GM10847 (cell line): Measurements from ENCODE around the gene F11.

Experiments
- POLR2A ChIP-seq: IDR thresholded peaks from 2 replicates; pipeline ENCODE4 v1.6.1; 2011; ENCODE audit not compliant: insufficient read length; ENCODE audit errors: extremely low read depth

The F11 gene

DNA sequence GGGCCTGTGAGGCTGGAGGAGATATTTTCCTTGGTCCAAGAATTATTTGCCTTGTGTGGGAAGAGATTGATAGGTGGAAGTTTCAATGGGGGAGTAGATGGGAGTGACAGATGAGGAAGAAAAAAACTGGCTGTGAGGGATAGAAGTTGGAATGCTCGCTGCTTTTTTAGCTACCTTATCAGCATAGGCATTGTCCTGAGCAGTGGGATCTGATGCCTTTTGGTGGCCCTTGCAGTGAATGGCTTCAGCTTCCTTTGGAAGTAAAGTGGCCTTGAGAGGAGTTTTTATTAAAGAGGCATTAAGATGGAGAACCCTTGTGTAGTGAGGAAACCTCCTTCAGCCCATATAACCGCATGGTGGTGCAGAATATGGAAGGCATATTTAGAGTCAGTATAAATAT lies 22.7 kb upstream of the F11 start:
- TF ChIP-seq POLR2A, result no peak

DNA sequence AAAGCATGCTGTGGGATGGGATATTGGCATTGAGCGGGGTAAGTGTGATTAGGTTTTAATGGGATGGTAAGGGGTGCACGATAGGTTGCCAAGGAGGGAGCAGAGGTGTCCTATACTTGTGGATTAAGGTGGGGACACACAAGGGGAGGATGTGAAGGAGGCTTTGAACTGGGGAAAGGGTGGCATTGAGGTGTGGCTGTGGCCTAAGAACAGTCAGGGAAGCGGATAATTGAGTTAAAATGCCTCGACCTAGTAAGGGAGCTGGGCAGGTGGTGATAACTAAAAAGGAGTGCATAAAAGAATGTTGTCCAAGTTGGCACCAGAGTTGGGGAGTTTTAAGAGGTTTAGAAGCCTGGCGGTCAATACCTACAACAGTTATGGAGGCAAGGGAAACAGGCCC lies 21.2 kb upstream of the F11 start:
- no peak for TF ChIP-seq POLR2A

DNA sequence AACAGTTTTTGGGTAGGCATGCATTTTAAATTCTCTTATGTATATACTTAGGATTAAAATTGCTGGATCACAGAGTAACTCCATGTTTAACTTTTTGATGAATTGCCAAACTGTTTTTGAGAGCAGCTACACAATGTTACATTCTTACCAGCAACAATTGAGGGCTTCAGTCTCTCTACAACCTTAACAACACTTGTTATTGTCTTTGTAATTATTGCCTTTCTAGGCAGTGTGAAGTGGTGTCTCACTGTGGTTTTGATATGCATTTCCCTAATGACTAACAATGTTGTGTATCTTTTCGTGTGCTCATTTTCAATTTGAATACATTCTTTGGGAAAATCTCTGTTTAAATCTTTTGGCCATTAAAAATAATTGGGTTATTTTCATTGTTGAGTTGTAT lies 17.3 kb upstream of the F11 start:
- TF ChIP-seq POLR2A, result no peak

DNA sequence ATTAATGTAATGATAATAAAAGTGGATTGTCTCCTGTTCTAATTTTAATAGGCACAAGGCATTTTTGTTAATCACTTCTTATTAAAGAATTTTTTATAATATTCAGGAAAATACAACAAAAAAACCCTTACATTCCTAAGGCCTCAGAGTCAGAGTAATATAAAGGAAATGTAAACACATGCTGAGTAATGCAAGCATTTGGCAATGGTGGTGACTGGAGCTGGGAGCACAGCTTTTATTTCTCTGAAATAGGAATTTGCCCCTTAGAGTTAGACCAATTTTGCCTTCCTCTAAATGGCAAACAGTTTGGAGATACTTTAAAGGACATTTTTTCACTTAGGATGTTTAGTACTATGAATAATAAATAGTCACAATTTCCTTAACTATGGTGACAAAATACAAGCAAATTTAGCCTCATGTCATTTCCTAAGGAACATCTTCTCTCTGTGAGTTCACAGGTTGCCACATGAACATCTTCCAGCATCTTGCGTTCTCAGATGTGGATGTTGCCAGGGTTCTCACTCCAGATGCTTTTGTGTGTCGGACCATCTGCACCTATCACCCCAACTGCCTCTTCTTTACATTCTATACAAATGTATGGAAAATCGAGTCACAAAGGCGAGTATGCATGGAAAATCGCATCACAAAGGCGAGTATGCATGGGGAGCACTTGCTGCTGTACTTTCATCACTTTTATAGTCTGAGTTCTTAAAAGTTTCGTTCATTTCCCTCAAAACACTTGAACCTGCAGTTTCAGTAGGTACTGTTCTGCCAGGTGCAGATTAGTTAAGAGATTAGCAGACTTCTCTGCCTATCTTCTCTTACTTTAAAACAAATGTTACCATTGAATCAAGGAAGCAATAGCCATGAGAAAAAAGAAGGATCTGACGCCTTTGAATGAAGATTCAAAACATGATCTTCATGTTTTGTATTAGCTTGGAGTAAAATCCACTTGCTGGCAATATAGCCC lies 15.9 kb upstream of the F11 start:
- no peak for TF ChIP-seq POLR2A

DNA sequence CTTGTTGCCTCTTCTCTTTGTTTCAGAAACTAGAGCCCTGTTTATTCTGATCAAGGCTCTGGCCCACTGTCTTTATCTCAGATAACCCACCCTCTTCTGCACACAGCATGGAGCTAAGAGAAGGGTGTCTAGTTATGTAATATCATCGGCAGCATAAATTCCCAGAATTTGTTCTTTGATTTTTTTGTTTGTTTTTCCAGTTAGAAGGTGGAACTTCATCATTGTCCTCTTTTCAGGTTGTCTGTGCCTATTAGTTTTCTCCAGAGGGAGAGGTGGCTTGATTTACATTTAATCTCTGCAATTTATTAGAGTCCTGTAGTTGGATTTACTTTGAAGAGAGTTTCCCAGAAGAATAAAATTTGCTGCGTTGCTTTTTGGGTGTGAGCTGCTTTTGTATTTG lies 15.2 kb upstream of the F11 start:
- TF ChIP-seq POLR2A, result no peak

DNA sequence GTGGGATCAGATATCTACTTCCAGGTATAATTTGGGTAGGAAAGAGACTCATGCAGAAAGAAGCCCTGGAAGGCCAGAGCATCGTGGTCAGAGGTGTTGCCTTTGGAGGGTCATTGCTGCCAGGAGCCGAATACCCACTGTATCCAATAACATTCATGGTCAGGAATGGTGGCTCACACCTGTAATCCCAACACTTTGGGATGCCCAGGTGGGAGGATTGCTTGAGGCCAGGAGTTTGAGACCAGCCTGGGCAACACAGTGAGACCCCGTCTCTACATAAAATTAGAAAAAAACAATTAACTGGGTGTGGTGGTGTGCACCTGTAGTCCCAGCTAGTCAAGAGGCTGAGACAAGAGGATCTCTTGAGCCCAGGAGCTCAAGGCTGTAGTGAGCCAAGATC lies 10.9 kb upstream of the F11 start:
- no peak for TF ChIP-seq POLR2A

DNA sequence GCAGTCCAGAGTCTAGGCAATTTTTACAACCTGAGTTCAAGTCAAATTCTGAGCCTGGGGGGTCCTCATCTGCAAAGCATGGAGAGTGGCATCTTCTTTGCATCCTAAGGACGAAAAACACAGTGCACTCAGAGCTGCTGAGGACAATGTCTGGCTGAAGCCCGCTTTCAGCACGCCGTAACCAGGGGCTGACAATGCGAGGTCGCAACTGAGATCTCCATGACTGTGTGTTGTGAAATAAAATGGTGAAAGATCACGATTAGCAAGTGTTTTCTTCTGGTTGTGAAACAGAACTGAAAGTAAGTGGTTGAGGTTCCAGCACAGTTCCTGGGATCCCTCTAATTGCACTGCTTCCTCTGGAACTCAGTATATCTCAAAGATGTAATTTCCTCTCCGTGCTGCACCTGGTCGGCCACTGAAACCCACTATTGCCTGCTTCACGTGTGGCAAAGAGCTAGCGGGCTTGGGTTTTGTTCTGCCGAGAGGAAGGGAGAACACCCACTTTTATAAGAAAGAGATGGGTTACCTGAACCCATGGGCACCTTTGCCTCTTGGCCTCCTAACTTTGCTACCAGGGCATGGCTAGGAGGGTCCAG lies 7.7 kb upstream of the F11 start:
- TF ChIP-seq POLR2A, result no peak

DNA sequence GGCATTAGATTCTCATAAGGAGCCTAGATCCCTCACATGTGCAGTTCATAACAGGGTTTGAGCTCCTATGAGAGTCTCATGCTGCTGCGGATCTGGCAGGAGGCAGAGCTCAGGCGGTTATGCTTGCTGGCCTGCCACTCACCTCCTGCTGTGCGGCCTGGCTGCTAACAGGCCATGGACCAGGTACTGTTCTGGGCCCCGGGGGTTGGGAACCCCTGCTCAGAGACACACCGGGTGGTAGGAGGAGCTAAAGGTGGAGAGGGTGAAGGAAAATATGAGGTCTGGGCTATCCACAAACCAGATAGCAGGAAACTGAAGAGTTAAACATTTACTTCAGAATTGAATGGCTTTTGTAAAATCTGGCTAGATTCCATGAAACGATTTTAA lies 5.9 kb upstream of the F11 start:
- TF ChIP-seq POLR2A, result no peak

DNA sequence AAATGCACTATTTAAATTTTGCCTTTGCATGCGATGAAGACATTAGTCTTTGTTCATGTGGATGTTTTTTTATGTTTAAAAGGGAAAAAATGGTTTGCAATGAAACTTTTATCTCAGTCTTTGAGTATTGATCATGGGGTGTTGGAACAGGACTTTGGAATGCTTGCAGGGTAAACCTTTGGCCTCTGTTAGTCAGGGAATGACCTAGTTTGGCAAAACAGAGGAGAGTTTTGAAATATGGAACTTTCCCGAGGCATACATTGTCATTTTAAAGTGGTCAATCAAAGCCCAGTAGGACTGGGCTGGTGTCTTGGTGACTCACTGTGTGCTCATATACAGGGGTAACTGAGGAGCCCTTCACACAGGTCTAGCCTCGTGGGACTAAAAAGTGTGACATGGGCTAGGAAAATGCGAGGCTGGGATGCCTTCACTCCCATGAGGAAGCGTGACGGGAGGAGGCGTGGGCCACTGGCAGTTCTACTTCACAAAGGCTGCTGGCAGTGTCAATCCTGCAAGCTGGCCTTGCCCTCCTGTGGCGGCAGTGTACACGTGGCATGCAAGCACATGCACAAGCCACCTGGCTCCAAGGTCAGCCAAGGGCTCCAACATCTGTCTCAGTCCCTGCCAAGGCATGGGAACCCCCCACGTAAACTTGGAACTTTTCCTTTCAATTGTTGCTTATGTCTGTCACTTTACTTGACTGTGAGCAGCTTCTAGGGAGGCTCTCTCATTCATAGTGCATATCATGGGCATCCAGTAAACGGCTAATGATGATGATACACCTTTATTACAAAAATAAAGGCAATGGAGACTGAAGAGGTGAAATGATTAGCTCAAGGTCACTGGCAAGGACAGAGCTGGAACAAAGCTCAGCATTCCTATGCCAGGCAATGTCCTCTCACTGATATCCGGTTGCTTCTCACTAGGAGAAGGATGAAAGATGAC lies 5.2 kb upstream of the F11 start:
- no peak for TF ChIP-seq POLR2A

DNA sequence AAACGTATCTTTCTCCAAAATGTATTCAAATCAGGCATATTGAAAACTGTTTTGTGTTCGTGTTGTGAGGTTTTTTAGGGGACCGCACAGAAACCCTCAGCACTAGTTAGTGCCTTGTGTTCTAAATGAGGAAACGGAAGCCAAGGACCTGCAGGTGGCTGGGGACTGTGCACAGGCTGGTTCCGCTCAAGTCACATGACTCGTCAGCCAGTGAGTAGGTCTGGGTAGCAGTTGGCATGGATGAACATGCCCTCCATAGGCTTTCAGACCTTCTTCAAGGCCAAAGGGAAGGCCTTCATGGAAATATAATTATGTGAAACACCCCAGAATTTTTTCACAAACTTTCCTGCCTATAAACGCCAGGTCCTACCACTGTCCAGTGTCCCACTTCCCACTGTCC lies 1.3 kb upstream of the F11 start:
- TF ChIP-seq POLR2A, result no peak

DNA sequence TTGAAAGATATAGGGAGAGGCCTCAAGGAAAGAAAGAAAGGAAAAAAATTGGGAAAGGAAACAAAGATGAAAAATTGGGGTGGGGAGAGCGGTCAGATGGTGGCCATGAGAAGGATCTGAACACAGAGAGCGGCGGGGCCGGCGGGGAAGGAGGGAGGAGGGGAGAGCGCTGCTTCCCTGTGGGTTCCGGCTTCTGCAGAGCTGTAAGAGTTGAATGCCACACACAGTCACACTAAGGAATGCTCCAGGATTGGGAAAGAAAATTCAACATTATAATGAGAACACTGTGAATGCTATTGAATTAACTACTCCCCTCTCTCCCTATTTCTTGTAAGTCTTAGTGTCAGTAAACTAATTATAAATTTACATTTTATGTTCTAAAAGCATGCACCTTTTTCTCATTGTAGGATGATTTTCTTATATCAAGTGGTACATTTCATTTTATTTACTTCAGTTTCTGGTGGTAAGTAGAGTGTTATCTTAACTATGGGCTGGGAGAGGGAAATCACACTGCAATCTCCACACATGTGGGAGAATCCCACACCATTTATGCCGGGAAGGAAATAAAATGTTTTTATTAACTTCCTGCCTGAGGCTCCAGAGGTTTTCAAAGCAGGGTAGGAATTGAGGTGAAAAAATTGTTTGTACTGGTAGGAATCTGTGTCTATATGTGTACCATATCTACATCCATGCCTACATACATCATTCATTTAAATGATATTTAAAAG lies 904 bp downstream of the F11 start:
- no peak for TF ChIP-seq POLR2A

DNA sequence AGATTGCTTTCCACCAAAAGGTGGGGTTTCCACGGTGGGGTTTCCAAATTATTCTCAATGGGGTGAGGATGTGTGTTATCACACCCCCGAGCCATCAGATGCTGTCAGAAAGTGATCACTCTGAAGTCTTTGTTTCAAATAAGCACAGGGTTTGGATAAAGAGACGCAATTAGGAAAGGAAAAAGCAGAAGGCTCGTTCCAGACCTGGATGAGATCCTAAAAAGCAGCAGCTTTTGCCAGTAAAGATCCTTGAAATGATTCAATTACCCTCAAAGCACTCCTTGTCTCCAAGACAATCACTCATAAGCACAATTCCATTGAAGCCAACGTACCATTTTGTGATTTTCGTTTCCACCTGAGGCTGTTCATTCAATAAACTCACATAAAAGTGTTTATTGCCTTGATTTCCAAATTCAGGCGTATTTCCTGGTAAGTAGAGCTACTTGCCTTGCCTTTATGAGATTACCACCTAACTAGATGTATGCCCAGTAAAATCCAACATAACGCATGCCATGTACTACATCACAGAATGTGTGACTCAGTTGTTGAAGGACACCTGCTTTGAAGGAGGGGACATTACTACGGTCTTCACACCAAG lies 5.2 kb downstream of the F11 start:
- TF ChIP-seq POLR2A, result no peak

DNA sequence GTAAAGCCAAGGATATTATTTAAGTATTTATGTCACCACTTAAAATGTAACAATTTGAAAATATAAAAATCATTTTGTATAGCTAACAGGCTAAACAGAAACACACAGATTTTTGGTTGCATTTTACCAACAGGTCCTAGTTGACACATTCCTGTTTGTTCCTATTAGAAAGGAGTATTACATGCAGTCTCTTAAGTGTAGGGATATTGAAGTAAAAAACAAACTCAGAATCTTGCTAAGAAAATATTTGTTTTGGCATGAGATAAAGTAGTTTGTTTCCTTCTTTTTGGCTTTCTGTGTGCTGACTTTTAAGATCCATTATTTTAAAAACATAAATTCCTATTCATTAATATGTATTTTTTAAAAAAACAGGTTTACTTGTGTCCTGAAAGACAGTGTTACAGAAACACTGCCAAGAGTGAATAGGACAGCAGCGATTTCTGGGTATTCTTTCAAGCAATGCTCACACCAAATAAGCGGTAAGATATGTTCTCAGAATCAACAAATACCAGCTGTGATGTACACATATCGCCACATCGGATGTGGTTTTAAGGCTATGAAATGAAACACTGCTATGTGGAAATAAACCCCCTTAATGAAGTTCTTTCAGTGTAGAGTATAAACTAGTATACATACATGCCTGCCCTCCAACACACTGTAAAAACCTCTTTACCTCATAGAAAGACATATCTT lies 6.9 kb downstream of the F11 start:
- no peak for TF ChIP-seq POLR2A

DNA sequence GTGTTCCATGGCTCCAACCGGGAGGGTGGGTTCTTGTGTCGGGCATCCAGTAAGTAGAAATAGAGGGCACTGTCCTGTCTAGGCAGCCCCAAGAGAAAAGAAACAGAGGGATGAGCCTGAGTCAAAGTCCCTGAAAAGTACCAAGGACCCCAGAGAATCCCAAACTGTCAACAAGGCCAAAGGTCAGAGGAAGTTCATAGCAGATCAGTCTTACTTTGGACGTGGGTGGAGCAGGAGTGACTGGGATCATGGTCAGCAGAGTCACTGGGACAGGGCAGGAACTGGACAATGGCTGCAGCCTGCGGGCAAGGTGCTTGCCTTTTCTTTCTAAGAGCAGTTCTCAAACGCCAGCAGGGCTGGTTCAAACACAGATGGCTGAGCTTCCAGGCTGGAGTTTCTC lies 17.3 kb downstream of the F11 start:
- TF ChIP-seq POLR2A, result no peak
